GM21529 (cell line): ENCODE results near the gene CDH1.

Experiments
- ATAC-seq: cut with Tn5 transposase; IDR thresholded peaks from one replicate; pipeline ENCODE4 v1.9.1; 2021; ENCODE audit not compliant: unreplicated experiment

Gene CDH1

GRCh38 chr16:68843482-68844210, 106.6 kb downstream of the CDH1 start, which contains the start of gene TANGO6:
TANGO6 (plus strand) TSS chr16:68843531; CDS start chr16:68843618, 87 bp downstream.
- peak; percentile 91 for ATAC-seq

GRCh38 chr16:68844211-68844564, 107.1 kb downstream of the CDH1 start:
- ATAC-seq = no peak

- ATAC-seq = no peak
These were observed 111.7 kb downstream of the CDH1 start for GRCh38 chr16:68848786-68849185.

GRCh38 chr16:68850481-68850880, 113.4 kb downstream of the CDH1 start:
- no peak for ATAC-seq

- no peak for ATAC-seq
These were observed 114.5 kb downstream of the CDH1 start for GRCh38 chr16:68851601-68852000.

GRCh38 chr16:68857479-68857878, 120.4 kb downstream of the CDH1 start:
- no peak for ATAC-seq

GRCh38 chr16:68859828-68860227, 122.7 kb downstream of the CDH1 start:
- ATAC-seq = no peak

GRCh38 chr16:68860978-68861892, 124.1 kb downstream of the CDH1 start:
- ATAC-seq = no peak

GRCh38 chr16:68866933-68867332, 129.8 kb downstream of the CDH1 start:
- no peak for ATAC-seq

- no peak for ATAC-seq
These were observed 132.5 kb downstream of the CDH1 start for GRCh38 chr16:68869492-68870088.

GRCh38 chr16:68873635-68874471, 136.8 kb downstream of the CDH1 start:
- no peak for ATAC-seq

GRCh38 chr16:68875871-68876270, 138.8 kb downstream of the CDH1 start:
- no peak for ATAC-seq

- ATAC-seq = no peak
These were observed 146.6 kb downstream of the CDH1 start for GRCh38 chr16:68883685-68884084.

GRCh38 chr16:68884401-68884800, 147.3 kb downstream of the CDH1 start:
- no peak for ATAC-seq
